Renal cortex interstitium (tissue), 11 donors: Measurements from ENCODE around the gene FAF1. TPM values are rescaled to one million over a fixed set of nuclear protein-coding genes. Genes with fewer than 3 reads are reported as not detected.
"Not testable (repeated sequence)": the region's sequence is repeated elsewhere in the genome, so short reads cannot be mapped to it uniquely, and the experiment has no call there.

ENCODE experiments used
- DNase-seq, 11 donors: peaks; one replicate each; pipeline ENCODE4 v3.0.0-alpha.2; 2013; ENCODE audit warnings: low read depth in 9 of 11, low spot score in 4 of 11; ENCODE audit errors: extremely low read depth in 1 of 11
- polyA plus RNA-seq, 3 donors: library from polyadenylated mRNA; unstranded; fragments of 120-200 nt; gene quantifications; one replicate each; pipeline ENCODE4 v1.2.1, GENCODE V29; 2013; ENCODE audit not compliant: insufficient read length in 3 of 3

Gene FAF1
- polyA plus RNA-seq, 3 donors: 52.6 to 71.8 (median 65.6) TPM

GRCh38 chr1:50568782-50569181, 391.3 kb downstream of the FAF1 start:
- no peak for DNase-seq

- no peak for DNase-seq
Measured at GRCh38 chr1:50566405-50566804, 393.7 kb downstream of the FAF1 start.

GRCh38 chr1:50564417-50564816, 395.6 kb downstream of the FAF1 start:
- no peak for DNase-seq

GRCh38 chr1:50562106-50562505, 398.0 kb downstream of the FAF1 start:
- no peak for DNase-seq

GRCh38 chr1:50559421-50559820, 400.6 kb downstream of the FAF1 start:
- no peak for DNase-seq

GRCh38 chr1:50553921-50554320, 406.1 kb downstream of the FAF1 start:
- DNase-seq: no peak

GRCh38 chr1:50548243-50548642, 411.8 kb downstream of the FAF1 start:
- no peak for DNase-seq

GRCh38 chr1:50542362-50542761, 417.7 kb downstream of the FAF1 start:
- no peak for DNase-seq

GRCh38 chr1:50538476-50538875, 421.6 kb downstream of the FAF1 start:
- no peak for DNase-seq

- no peak for DNase-seq
Measured at GRCh38 chr1:50531601-50532000, 428.5 kb downstream of the FAF1 start.

- no peak for DNase-seq
Measured at GRCh38 chr1:50531027-50531426, 429.0 kb downstream of the FAF1 start.

- no peak for DNase-seq
Measured at GRCh38 chr1:50529510-50529909, 430.6 kb downstream of the FAF1 start.

GRCh38 chr1:50527987-50528320, 432.1 kb downstream of the FAF1 start:
- not testable (repeated sequence) for DNase-seq

GRCh38 chr1:50527249-50527986, 432.6 kb downstream of the FAF1 start:
- DNase-seq: no peak

GRCh38 chr1:50526431-50526830, 433.6 kb downstream of the FAF1 start:
- DNase-seq: no peak

- DNase-seq: no peak
Measured at GRCh38 chr1:50523548-50523947, 436.5 kb downstream of the FAF1 start.

GRCh38 chr1:50522691-50523342, 437.2 kb downstream of the FAF1 start:
- DNase-seq: no peak

- DNase-seq: no peak
Measured at GRCh38 chr1:50521703-50522102, 438.4 kb downstream of the FAF1 start.

GRCh38 chr1:50517488-50517887, 442.6 kb downstream of the FAF1 start:
- DNase-seq: no peak

GRCh38 chr1:50516056-50516455, 444.0 kb downstream of the FAF1 start:
- DNase-seq: no peak

- DNase-seq: no peak
Measured at GRCh38 chr1:50508040-50508586, 452.0 kb downstream of the FAF1 start.
